ENCODE measurements around the gene EIF3K.

The EIF3K gene

GRCh38 chr19:38664503-38665211 lies 45.7 kb downstream of the EIF3K start (continued):
- no peak for TF ChIP-seq ZBTB49 (tag by site-specific recombination; IDR thresholded peaks at IDR 0.05; ENCODE audit: low read depth)
- peak; percentile 52; the same call in 1 of the 2 replicates for TF ChIP-seq KLF17 (tag by site-specific recombination; IDR thresholded peaks at IDR 0.05)
- 0 out of 2 replicates have a peak, but pooled peaks have one; percentile 41 for TF ChIP-seq ZNF692 (tag by site-specific recombination; IDR thresholded peaks at IDR 0.05)
- 0 out of 2 replicates have a peak, but pooled peaks have one; percentile 57 for TF ChIP-seq SP7 (tag by site-specific recombination; IDR thresholded peaks at IDR 0.05)
- 0 out of 2 replicates have a peak, but pooled peaks have one; percentile 4 for TF ChIP-seq ZNF501 (tag by site-specific recombination; IDR thresholded peaks at IDR 0.05)
- 0 out of 2 replicates have a peak, but pooled peaks have one; percentile 11 for TF ChIP-seq ZBTB48 (tag by site-specific recombination; IDR thresholded peaks at IDR 0.05)
- no peak for TF ChIP-seq ZNF600 (tag by site-specific recombination; IDR thresholded peaks at IDR 0.05)
- no peak for TF ChIP-seq ZNF404 (tag by site-specific recombination; IDR thresholded peaks at IDR 0.05)
- peak; percentile 27; the same call in 1 of the 2 replicates for TF ChIP-seq ZNF366 (tag by site-specific recombination; conservative IDR thresholded peaks at IDR 0.05)
- peak; percentile 83 for TF ChIP-seq ZNF341 (tag by site-specific recombination; IDR thresholded peaks at IDR 0.05; ENCODE audit: low read depth)

- H3K36me3 ChIP-seq (ENCODE audit: control insufficient read depth in 2 of 2, insufficient read depth in 1 of 2, low read length in 2 of 2): peaks cover 0 to 15% of the 10 kb centered on the region in 2 experiments; a peak in 1 of 3 replicates
- H3K9me3 ChIP-seq (ENCODE audit: control insufficient read depth, insufficient read depth, low read depth, low read length): no peaks in the 10 kb centered on the region
- ChIA-PET CTCF (interaction anchor here (1.0 to 3.0 kb wide), 4 partner anchors 18 to 187 kb away, joined by 4 to 13 read pairs (median 9); no protein-coding TSS in a partner anchor), POLR2A (interaction anchor here (0.7 to 10.8 kb wide), 6 partner anchors 11 to 47 kb away, joined by 3 to 122 read pairs (median 3); partner anchors contain the start of genes ACTN4 and EIF3K)
- H3K4me1 ChIP-seq (ENCODE audit: control insufficient read depth, insufficient read depth, low read length): peaks cover 75% of the 10 kb centered on the region
- TF ChIP-seq ZNF792 (tag by site-specific recombination; IDR thresholded peaks at IDR 0.05) (0 out of 2 replicates have a peak, but pooled peaks have one; percentile 82), SCRT2 (tag by site-specific recombination; IDR thresholded peaks at IDR 0.05) (peak; percentile 52; the same call in 1 of the 2 replicates), ZNF514 (tag by site-specific recombination; IDR thresholded peaks at IDR 0.05) (no peak), ZNF664 (tag by site-specific recombination; IDR thresholded peaks at IDR 0.05) (peak; percentile 97), PRDM10 (tag by site-specific recombination; IDR thresholded peaks at IDR 0.05) (peak; percentile 23; the same call in 1 of the 2 replicates), ZNF548 (tag by site-specific recombination; IDR thresholded peaks at IDR 0.05) (no peak)
- H3K27ac ChIP-seq (ENCODE audit: extremely low read depth, low read depth, low read length): peak overlapping the region; percentile 68
- H3K4me3 ChIP-seq (ENCODE audit: low read depth, low read length): no peak overlapping the region
Measured at GRCh38 chr19:38665219-38665931, 46.4 kb downstream of the EIF3K start.

Measured in HEK293 (cell line).